Coronary artery (tissue), 2 donors: ENCODE data around the gene LOXL1.
A peak's percentile ranks its signal among the peaks of the same experiment; 100 is the strongest.

Source experiments
- DNase-seq: peaks from one replicate; pipeline ENCODE4 v3.0.0-alpha.2; 2017; ENCODE audit warnings: low spot score
- H3K27ac ChIP-seq, 2 donors: fragments of 200-600 bp; sonication (generic); one replicate each; pipeline ENCODE4 v1.5.1; 2016 to 2019
- H3K4me3 ChIP-seq: fragments of 200-600 bp; sonication (generic); 2 replicates; pipeline ENCODE4 v1.5.1; 2016; ENCODE audit warnings: mild to moderate bottlenecking, moderate library complexity
- TF ChIP-seq, protein P1 (sequence below): fragments of 200-600 bp; sonication (generic); IDR thresholded peaks from one replicate; pipeline ENCODE4 v1.5.1; 2019; ENCODE audit warnings: antibody characterized with exemption

Gene LOXL1

DNA sequence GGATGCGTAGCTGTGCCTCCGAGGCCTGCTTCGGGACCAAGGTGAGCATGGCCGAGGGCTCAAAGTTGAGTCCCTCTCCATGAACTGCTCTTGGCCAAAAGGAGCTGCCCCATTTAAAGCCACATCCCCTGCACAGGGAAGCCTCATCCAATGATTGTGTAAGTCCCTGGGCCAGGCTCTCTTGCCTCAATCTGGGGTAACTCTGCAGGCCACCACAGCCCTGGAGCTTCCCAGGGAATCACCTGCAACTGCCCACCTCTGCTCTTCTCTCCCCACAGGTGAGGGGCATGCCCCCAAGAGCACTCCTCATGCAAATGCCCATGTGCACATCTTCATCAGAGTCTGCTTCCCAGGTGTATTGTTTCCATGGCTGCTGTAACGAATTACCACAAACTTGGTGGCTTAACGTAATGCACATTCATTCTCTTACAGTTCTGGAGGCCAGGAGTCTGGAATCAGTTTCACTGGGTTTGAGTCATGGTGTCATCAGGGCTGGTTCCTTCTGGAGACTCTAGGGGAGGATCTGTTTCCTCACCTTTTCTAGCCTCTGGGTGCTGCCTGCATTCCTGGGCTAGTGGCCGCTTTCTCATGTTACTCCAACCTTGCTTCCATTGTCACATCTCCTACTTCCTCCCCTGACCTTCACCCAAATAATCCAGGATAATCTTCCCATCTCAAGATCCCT, 25.0 kb upstream of the LOXL1 start:
- H3K27ac ChIP-seq = no peak overlapping the region
- peak; percentile 36 for DNase-seq
- TF ChIP-seq, protein P1, sequence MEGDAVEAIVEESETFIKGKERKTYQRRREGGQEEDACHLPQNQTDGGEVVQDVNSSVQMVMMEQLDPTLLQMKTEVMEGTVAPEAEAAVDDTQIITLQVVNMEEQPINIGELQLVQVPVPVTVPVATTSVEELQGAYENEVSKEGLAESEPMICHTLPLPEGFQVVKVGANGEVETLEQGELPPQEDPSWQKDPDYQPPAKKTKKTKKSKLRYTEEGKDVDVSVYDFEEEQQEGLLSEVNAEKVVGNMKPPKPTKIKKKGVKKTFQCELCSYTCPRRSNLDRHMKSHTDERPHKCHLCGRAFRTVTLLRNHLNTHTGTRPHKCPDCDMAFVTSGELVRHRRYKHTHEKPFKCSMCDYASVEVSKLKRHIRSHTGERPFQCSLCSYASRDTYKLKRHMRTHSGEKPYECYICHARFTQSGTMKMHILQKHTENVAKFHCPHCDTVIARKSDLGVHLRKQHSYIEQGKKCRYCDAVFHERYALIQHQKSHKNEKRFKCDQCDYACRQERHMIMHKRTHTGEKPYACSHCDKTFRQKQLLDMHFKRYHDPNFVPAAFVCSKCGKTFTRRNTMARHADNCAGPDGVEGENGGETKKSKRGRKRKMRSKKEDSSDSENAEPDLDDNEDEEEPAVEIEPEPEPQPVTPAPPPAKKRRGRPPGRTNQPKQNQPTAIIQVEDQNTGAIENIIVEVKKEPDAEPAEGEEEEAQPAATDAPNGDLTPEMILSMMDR = no peak
- H3K4me3 ChIP-seq = no peak overlapping the region

DNA sequence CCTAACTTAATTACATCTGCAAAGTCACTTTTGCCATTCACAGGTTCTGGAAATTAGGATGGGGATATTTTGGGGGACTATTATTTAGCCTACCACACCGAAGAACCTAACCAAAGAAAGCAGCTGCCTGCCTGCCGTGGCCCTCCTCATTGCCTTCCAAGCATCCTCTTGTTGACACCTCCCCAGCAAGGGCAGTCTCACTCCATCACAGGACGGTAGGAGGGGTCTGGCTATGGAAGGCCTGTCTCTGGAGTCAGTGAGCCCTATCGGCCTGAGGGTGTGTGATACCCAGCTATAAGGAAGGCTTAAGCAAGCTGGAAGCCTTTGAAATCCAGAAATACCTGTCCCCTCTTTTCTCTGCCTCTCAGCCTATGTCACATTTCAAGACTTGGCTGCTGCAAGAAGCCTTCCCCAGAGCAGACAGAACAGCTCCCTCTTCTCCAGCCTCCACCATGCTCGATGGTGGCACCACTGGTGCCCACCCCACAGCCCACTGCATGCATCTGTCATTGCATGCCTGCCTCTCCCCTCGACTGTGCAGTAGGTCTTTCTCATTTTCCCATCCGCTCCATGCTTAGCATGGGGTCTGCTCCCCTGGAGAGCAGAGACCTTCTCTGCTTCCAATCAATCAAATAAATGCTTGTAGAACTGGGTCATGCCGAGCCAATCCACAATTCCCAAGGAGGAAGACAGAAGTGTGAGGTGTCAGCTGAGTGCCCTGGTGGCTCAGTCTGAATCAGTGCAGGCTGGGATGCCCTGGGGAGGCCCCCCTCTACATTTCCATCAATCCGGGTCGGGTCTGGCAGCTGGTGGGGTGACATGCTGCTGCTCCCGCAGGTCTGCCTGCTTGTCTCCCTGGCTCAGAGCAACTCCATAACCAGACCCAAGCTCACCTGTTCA, 23.9 kb upstream of the LOXL1 start:
- no peak overlapping the region for H3K27ac ChIP-seq
- TF ChIP-seq, protein P1 = no peak
- DNase-seq = peak; percentile 56
- H3K4me3 ChIP-seq = no peak overlapping the region

- TF ChIP-seq, protein P1 = no peak
- no peak overlapping the region for H3K27ac ChIP-seq
- no peak for DNase-seq
- no peak overlapping the region for H3K4me3 ChIP-seq
These were observed 22.0 kb upstream of the LOXL1 start for GRCh38 chr15:73904026-73904815.

DNA sequence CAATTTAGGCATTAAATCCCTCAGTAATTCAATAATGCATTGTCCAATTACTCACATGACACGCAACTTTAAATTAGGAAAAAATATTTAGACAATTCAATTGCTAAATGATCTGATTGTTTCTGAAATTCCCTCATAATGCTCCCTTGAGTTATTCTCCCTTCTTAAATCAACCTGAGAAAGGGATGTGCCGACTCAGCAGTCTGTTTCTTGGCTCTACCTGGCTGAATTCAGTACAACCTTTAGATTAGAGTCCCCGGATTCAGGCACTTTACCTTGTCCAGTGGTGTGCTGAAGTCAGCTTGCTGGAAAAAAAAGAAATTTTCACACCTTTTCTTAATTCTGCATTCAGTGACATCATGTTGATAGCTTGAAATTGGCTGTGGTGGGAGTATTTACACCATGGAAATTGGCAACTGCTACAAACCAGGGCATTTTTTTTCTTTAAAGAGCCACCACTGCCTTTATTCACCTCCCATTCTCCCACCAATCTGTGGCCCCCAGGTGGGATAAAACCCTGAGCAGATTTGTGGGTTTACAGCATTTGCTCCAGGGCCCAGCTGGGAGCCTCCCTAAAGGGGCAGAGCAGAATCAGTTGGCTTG, 20.9 kb upstream of the LOXL1 start:
- TF ChIP-seq, protein P1 = no peak
- H3K27ac ChIP-seq = no peak overlapping the region
- no peak for DNase-seq
- H3K4me3 ChIP-seq = no peak overlapping the region

GRCh38 chr15:73906346-73907034, 19.8 kb upstream of the LOXL1 start:
- no peak for DNase-seq
- Histone ChIP-seq H3K27ac (no peak overlapping the region), H3K4me3 (no peak overlapping the region)
- TF ChIP-seq, protein P1 = no peak

DNA sequence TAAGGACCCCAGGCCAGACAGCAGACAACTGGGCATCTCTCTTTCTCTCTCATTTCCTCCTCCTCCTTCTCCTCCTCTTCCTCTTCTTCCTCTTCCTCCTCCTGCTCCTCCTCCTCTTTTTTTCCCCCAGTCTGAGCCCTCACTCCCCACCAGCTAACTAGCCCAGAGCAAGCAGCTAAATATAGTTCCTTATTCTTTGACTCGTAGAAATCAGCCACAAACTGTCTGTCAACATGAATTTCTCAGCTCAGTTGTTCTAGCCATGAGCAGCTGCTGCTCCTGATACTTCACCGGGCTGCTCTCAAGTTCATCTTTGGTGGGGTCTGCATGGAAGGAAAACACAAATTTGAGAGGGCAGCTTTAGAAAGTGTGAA, 19.2 kb upstream of the LOXL1 start:
- no peak overlapping the region for H3K27ac ChIP-seq
- TF ChIP-seq, protein P1 = no peak
- no peak for DNase-seq

More for the DNA sequence above, 19.2 kb upstream of the LOXL1 start:
- H3K4me3 ChIP-seq = no peak overlapping the region
